GM21360 (cell line): Measurements from ENCODE around the gene ARHGAP15.

Experiments used
- ATAC-seq: cut with Tn5 transposase; IDR thresholded peaks from one replicate; pipeline ENCODE4 v1.9.1; 2021; ENCODE audit warnings: mild to moderate bottlenecking, moderate library complexity; ENCODE audit not compliant: unreplicated experiment

The ARHGAP15 gene

GRCh38 chr2:143440411-143441012 is 311.3 kb downstream of the ARHGAP15 start:
- no peak for ATAC-seq

DNA sequence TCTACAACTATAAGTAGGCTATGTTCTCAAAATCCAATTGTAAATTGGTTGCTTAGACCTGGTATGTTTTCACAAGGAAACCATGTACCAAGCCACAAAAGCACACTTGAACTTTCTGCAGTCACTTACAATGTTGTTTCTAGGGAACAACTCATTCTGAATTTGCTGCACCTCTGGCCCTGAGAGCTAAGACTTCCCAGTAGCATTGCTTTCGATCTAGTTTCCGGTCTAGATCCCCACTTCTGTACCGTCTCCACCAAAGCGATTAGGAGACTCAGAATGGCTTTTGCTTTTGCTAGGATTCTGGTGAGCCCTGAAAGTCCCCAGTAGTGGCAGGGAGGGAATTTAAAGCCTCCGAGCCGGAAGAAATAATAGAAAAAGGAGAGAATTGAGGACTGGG is 313.0 kb downstream of the ARHGAP15 start:
- ATAC-seq = no peak

- ATAC-seq = peak; percentile 60
These were observed 322.5 kb downstream of the ARHGAP15 start for GRCh38 chr2:143451642-143452281.

GRCh38 chr2:143452817-143453451 is 323.7 kb downstream of the ARHGAP15 start:
- ATAC-seq = no peak

DNA sequence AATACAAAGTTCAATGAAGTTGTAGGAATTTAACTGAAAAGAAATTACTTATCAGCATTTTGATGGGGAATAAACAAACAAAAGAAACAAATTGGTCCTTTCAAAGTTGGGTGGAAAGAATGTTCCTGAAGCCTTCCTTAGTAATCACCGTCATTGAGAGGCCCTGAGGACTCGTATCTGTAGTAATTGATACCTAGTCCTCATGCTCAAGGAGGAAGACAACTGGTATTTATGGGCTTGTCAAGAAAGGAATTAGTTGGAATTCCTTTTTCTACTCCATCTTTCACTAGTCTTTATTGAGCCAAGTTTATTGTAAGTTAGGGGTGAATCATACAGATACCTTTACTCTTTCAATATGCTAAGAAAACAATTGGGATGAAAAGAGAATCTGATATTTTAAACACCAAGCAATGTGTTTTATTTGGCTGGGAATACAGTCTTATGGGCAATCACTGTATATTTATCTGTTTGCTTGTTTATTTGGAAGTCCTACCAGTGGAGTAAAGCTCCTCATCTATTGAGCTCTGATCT is 324.8 kb downstream of the ARHGAP15 start:
- no peak for ATAC-seq

- ATAC-seq = no peak
These were observed 326.1 kb downstream of the ARHGAP15 start for GRCh38 chr2:143455317-143455716.

DNA sequence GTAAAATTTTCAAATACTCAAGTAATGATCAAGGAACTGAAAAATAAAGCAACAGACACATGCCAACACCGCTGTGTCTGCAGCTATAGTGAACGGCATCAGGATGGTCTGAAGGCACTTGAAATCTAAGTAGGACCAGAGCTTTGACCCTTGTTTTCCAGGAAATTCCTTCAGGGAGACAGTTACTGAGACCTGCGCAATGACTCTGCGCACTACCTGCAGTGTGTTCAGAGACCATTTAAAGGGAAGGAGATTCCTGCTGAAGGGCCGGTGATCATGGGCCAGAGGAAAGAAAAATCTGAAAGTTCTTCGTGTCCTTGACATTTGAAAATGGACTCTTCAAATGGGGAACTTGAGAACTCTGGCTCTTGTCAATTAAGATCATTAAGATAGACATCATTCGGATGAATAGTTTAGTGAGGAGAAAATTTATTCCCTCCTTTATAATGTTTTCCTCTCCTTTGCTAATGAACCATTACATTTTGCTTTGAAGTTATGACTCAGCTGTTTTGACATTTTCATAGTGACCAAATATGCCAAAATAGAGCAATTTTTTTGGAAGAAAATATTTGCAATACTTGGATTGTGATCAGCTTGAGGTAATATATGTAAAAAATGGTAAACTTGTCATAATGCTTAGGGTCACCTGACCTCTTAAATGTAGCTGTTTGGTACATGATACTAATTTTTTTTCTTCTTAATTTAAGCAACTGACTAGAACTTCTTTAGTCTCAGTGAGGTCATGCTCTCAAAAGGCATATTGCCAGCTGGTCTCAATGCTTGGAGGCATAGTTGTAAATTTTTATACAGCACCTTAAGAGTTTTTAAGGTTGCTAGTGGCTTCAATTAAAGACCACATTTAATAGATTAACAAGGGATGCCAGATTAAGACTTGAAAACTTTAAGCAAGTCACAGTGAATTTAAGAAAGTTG is 329.3 kb downstream of the ARHGAP15 start:
- ATAC-seq = no peak

- no peak for ATAC-seq
These were observed 331.2 kb downstream of the ARHGAP15 start for GRCh38 chr2:143460382-143460781.

GRCh38 chr2:143463719-143464118 is 334.5 kb downstream of the ARHGAP15 start:
- ATAC-seq = peak; percentile 37

DNA sequence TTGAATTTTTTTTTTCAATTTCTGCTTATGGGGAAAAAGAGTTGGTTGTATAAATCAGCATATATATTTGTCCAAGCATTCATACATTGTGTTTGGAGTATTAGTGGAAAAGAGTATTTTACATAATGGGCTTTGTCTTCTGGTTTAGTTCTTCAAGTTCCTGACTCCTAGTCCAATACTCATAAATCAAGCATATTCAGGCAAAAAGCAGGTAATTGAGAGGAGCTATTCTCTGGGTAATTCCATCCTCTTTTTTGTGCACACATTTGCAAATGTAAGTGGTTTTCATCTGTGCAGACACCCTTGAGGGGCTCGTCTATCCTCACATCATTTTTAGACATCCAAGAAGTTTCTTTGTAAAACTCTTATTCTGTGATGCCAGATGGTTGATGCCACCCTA is 337.2 kb downstream of the ARHGAP15 start:
- no peak for ATAC-seq

- ATAC-seq = no peak
These were observed 337.8 kb downstream of the ARHGAP15 start for GRCh38 chr2:143467011-143467410.

GRCh38 chr2:143468341-143468888 is 339.2 kb downstream of the ARHGAP15 start:
- ATAC-seq = peak; percentile 74

GRCh38 chr2:143469323-143469722 is 340.1 kb downstream of the ARHGAP15 start:
- ATAC-seq = no peak

GRCh38 chr2:143471550-143471949 is 342.3 kb downstream of the ARHGAP15 start:
- no peak for ATAC-seq

- ATAC-seq = no peak
These were observed 344.0 kb downstream of the ARHGAP15 start for GRCh38 chr2:143473216-143473615.

- ATAC-seq = no peak
These were observed 344.6 kb downstream of the ARHGAP15 start for GRCh38 chr2:143473820-143474219.

- no peak for ATAC-seq
These were observed 345.4 kb downstream of the ARHGAP15 start for GRCh38 chr2:143474586-143474985.

DNA sequence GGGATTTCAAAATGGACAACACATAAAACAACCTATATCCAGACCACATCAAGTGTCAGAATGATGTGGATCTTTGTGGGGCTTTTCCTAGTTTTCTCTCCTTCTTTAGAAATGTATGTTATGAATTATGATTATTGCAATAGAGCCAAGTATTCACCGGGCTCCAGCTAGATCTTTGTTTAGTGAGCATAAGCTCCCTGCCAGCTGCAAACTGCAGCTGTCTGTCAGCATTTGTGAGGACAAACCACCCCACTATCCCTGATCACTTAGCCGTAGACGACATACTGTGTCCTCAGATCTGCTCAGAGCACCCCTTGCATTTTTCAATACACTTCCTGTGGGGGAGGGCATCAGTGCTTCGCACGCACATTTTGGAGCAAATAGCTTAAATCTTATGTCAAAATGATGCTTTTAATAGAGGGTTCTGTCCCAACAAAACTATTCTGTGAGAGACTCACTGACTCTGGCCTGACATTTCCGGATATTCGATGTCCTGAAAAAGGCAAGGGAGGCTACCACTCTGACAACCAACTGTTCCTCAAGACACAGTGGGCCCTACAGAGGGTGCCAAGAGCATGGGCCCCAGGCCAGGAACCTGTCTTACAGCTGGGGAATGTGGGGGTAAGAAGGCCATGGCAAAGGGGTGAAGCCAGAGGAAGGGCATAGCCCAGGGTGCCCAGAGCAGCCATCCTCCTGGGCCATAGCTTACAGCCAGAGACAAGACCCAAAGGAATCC is 346.0 kb downstream of the ARHGAP15 start:
- no peak for ATAC-seq

GRCh38 chr2:143476336-143477087 is 347.3 kb downstream of the ARHGAP15 start:
- no peak for ATAC-seq
